Fibroblast of villous mesenchyme (primary cell): ENCODE measurements around the gene HOXA3. TPM values are rescaled to one million over a fixed set of nuclear protein-coding genes. Genes with fewer than 3 reads are reported as not detected.

ENCODE experiments used
- DNase-seq: peaks from one replicate; pipeline ENCODE4 v3.0.0-alpha.2; 2010; ENCODE audit warnings: low read depth
- H3K4me3 ChIP-seq: 2 replicates; pipeline ENCODE4 v1.5.1; 2011; ENCODE audit warnings: low read depth, mild to moderate bottlenecking, low read length
- small RNA-seq: library from RNA; depleted of rRNA; stranded (forward); fragments of <200 nt; gene quantifications from one replicate; pipeline ENCODE3, GENCODE V24; 2012
- total RNA-seq: library from RNA; depleted of rRNA; stranded (reverse); fragments of >200 nt; gene quantifications from 2 replicates; pipeline ENCODE4 v1.2.3, GENCODE V29; 2012
- TF ChIP-seq, protein P1 (sequence below): IDR thresholded peaks from 2 replicates; pipeline ENCODE4 v1.5.1; 2012; ENCODE audit warnings: low read depth, mild to moderate bottlenecking, low read length; ENCODE audit not compliant: insufficient read depth

HOXA3 gene
- total RNA-seq, 1 donor = 11.7 TPM

DNA sequence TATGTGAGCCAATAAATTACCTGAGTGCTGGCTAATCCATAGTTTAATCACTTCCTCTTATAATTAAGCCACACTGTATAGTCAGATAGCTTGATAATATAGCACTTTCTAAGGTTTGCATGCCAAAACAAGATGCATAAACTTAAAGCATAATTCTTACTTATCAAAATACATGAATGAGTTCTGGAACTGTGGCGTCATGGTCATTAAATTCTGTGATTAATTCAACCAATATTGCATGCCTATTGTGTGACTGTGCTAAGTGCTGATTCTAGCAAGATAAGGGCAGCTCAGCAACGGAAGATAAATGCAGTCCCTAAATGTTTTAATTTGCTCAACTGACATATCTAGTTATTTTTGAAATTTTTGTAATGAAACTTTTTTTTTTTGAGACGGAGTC lies 86.2 kb downstream of the HOXA3 start:
- TF ChIP-seq, protein P1, sequence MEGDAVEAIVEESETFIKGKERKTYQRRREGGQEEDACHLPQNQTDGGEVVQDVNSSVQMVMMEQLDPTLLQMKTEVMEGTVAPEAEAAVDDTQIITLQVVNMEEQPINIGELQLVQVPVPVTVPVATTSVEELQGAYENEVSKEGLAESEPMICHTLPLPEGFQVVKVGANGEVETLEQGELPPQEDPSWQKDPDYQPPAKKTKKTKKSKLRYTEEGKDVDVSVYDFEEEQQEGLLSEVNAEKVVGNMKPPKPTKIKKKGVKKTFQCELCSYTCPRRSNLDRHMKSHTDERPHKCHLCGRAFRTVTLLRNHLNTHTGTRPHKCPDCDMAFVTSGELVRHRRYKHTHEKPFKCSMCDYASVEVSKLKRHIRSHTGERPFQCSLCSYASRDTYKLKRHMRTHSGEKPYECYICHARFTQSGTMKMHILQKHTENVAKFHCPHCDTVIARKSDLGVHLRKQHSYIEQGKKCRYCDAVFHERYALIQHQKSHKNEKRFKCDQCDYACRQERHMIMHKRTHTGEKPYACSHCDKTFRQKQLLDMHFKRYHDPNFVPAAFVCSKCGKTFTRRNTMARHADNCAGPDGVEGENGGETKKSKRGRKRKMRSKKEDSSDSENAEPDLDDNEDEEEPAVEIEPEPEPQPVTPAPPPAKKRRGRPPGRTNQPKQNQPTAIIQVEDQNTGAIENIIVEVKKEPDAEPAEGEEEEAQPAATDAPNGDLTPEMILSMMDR = no peak
- no peak overlapping the region for H3K4me3 ChIP-seq
- DNase-seq = peak; percentile 86

DNA sequence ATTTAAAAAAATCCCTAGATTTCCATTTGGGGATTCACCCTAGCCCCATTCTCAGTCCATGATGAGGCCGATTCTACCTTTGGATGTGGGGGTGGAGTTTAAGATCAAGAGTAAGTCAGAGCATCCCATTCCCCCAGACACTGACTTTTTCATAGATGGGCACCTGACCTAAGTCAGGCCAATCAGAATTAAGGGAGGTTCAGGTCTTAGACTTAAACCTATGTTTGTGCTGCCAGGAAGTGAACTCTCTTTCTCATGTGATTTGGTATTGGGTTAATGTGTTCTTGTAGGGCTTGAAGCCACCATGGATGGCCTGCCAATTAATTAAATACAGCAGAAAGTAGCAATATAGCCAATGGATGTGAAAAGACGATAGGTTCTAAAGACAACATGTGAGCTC lies 86.7 kb downstream of the HOXA3 start:
- no peak for DNase-seq
- no peak overlapping the region for H3K4me3 ChIP-seq
- TF ChIP-seq, protein P1 = no peak

DNA sequence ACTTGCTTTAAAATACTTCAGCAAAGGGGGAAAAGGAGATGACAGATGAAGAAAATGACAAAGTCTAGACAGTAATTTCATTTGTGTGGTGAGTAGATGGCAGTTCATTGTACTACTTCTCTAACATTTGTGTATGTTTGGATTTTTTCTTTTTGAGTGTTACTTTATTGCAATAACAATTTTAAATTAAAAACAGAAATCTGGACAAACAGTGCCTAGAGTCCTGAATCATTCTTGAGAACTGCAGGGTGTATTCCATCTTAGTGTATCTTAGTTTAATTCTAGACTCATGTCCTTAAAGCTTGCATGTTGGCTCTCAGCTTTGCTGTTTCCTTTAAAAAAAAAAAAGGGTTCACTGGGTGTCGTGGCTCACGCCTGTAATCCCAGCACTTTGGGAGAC lies 87.7 kb downstream of the HOXA3 start:
- peak; percentile 33 for DNase-seq
- H3K4me3 ChIP-seq = no peak overlapping the region
- TF ChIP-seq, protein P1 = no peak

DNA sequence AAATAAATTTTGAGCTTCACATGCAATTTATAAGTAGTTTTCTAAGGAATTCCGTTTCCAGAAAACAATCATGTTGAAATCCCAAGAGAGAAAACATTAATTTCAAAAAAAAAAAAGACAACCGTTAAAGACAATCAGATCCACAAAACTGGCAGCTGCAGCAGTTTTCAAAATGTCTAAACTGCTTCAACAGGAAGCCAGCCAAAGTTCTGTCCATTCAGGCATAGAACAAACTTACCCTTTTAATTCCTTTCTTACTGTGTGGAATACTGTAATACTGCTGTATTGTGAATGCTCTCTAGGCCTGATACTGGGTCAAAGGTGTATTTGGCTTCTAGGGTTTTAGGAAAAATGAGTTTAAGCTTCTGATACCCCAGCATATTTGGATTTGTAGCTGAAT lies 88.2 kb downstream of the HOXA3 start:
- DNase-seq = peak; percentile 45
- TF ChIP-seq, protein P1 = no peak
- H3K4me3 ChIP-seq = no peak overlapping the region

DNA sequence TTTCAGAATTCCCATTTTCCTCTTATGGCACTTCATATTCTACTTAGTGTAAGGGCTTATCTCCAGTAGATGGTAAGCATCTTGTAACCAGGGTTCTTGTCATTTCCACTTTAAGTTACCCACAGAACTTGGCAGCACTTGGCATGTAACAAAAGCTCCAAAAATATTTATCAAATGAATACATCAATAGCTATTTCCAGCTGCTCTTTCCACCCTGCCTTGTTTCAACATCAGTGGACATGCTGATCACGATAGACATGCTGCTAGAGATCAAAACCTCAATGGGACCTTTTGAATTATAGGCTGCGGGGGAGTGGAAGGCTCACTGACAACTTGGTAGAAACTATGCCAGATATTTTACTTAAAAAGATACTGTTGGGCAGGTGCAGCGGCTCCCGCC lies 89.4 kb downstream of the HOXA3 start:
- DNase-seq = no peak
- TF ChIP-seq, protein P1 = no peak
- no peak overlapping the region for H3K4me3 ChIP-seq

Small RNA genes within 50 kb of the gene (small RNA-seq; reads per million reads assigned to genes)
- gene AC004080.5 (not detected), gene RF01977 (not detected), gene RF02140 (not detected), gene RF02141 (not detected)

Other genes starting within 250 kb of the HOXA3 start
- 0.32 and 0.43 TPM in 2 replicates for gene HOXA1, start 56.6 kb downstream of the HOXA3 start, total RNA-seq
- gene HOXA2, start 49.9 kb downstream of the HOXA3 start, total RNA-seq = 0.64 and 0.86 TPM in 2 replicates
- gene HOXA4, start 21.8 kb downstream of the HOXA3 start, total RNA-seq = 0.97 and 1.3 TPM in 2 replicates
- gene HOXA5, start 8.9 kb downstream of the HOXA3 start, total RNA-seq = 7.4 and 10.8 TPM in 2 replicates
- gene HOXA6, start 4.8 kb downstream of the HOXA3 start, total RNA-seq = 10.6 and 11.2 TPM in 2 replicates
- 2.2 and 2.3 TPM in 2 replicates for gene HOXA7, start 4.1 kb upstream of the HOXA3 start, total RNA-seq
- 17.1 and 20.3 TPM in 2 replicates for gene HOXA9, start 13.0 kb upstream of the HOXA3 start, total RNA-seq
- gene HOXA10, start 21.7 kb upstream of the HOXA3 start, total RNA-seq = 39.0 and 47.1 TPM in 2 replicates
- 41.9 and 47.1 TPM in 2 replicates for gene HOXA11, start 32.6 kb upstream of the HOXA3 start, total RNA-seq
- 1.3 and 2.6 TPM in 2 replicates for gene HOXA13, start 47.5 kb upstream of the HOXA3 start, total RNA-seq
- not detected in 2 replicates for gene EVX1, start 90.2 kb upstream of the HOXA3 start, total RNA-seq